ENCODE measurements around the gene SCN5A. TPM values are rescaled to one million over a fixed set of nuclear protein-coding genes. Genes with fewer than 3 reads are reported as not detected.

The SCN5A gene
- total and polyA plus RNA-seq, 2 experiments from 2014 or later: not detected

DNA sequence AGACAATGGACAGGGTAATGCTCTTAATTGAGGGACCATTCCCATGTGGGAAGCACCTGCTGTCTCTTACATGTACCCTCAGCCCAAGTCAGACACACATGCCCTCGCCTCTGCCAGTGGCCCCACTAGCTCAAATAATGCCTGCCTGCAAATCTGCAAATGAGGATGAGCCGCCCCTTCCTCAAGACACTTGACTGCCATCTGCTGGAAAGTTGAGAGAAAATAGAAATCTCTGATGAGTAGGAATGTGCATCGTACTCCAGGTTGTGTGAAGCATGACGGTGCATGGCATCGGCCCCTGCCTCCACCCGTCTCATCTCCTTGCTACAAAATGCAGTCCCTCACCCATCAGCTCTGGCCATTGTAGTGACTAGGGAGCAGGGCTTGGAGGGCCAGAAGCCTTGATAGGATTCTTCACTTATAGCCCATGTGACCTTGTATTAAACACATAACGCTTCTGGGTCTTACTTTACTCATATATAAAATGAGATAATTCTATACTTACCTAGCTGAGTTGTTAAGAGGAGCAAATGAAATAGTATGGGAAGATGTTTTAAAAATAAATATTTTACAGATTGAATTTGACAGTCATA, 6.3 kb upstream of the SCN5A start:
- Histone ChIP-seq H3K9ac (no peak overlapping the region), H4K20me1 (ENCODE audit: insufficient read depth) (no peaks in the 10 kb centered on the region), H3K4me3 (no peak overlapping the region), H3K4me2 (ENCODE audit: unreplicated experiment) (no peak overlapping the region), H3K79me2 (ENCODE audit: insufficient read depth) (no peaks in the 10 kb centered on the region), H3K9me2 (ENCODE audit: insufficient read depth) (no peaks in the 10 kb centered on the region), H3K4me1 (ENCODE audit: insufficient read depth) (no peaks in the 10 kb centered on the region), H3K36me3 (ENCODE audit: low read depth) (no peaks in the 10 kb centered on the region), H3K27me3 (replicated peaks; ENCODE audit: insufficient read depth) (peaks cover 55% of the 10 kb centered on the region), H3K27ac (no peak overlapping the region), H3K9me3 (ENCODE audit: low read depth) (no peaks in the 10 kb centered on the region), H3F3A (ENCODE audit: insufficient read depth) (no peaks in the 10 kb centered on the region), H2AFZ (no peak overlapping the region)
- DNase-seq: peak; percentile 51
- TF ChIP-seq EZH2 (IDR thresholded peaks at IDR 0.05; ENCODE audit: insufficient read depth, poor library complexity, severe bottlenecking): no peak
- TF ChIP-seq EZH2phosphoT487 (IDR thresholded peaks at IDR 0.05; ENCODE audit: insufficient read depth, low read depth): no peak
- in situ Hi-C loops (cut with MboI): loop anchor here (10.0 kb wide), 1 partner anchor 131 kb away; no protein-coding TSS in a partner anchor
- 10 to 13% methylated on average over 7 of the region's 7 CpGs for WGBS, 2 experiments (ENCODE audit: low coverage in 1 of 2, low lambda C conversion rate in 2 of 2, missing lambda C conversion rate in 2 of 2)

- H2AFZ ChIP-seq: no peak overlapping the region
- no peak overlapping the region for H3K9ac ChIP-seq
- WGBS, 2 experiments (ENCODE audit: low coverage in 1 of 2, low lambda C conversion rate in 2 of 2, missing lambda C conversion rate in 2 of 2): 69 to 78% methylated on average over 7 of the region's 7 CpGs
- no peak overlapping the region for H3K4me3 ChIP-seq
- no peaks in the 10 kb centered on the region for H3F3A ChIP-seq (ENCODE audit: insufficient read depth)
- H3K36me3 ChIP-seq (ENCODE audit: low read depth): no peaks in the 10 kb centered on the region
- peaks cover 55% of the 10 kb centered on the region for H3K27me3 ChIP-seq (replicated peaks; ENCODE audit: insufficient read depth)
- H3K4me2 ChIP-seq (ENCODE audit: unreplicated experiment): no peak overlapping the region
- H4K20me1 ChIP-seq (ENCODE audit: insufficient read depth): no peaks in the 10 kb centered on the region
- in situ Hi-C loops (cut with MboI): loop anchor here (10.0 kb wide), 1 partner anchor 129 kb away; no protein-coding TSS in a partner anchor
- no peak overlapping the region for H3K27ac ChIP-seq
- no peaks in the 10 kb centered on the region for H3K9me3 ChIP-seq (ENCODE audit: low read depth)
- no peak for TF ChIP-seq EZH2phosphoT487 (IDR thresholded peaks at IDR 0.05; ENCODE audit: insufficient read depth, low read depth)
- TF ChIP-seq EZH2 (IDR thresholded peaks at IDR 0.05; ENCODE audit: insufficient read depth, poor library complexity, severe bottlenecking): no peak
- no peaks in the 10 kb centered on the region for H3K4me1 ChIP-seq (ENCODE audit: insufficient read depth)
- H3K9me2 ChIP-seq (ENCODE audit: insufficient read depth): no peaks in the 10 kb centered on the region
- no peak for DNase-seq
- H3K79me2 ChIP-seq (ENCODE audit: insufficient read depth): no peaks in the 10 kb centered on the region
These were observed 4.4 kb upstream of the SCN5A start for GRCh38 chr3:38653685-38654537.

- no peak for TF ChIP-seq EZH2 (IDR thresholded peaks at IDR 0.05; ENCODE audit: insufficient read depth, poor library complexity, severe bottlenecking)
- TF ChIP-seq EZH2phosphoT487 (IDR thresholded peaks at IDR 0.05; ENCODE audit: insufficient read depth, low read depth): no peak
- peaks cover 57% of the 10 kb centered on the region for H3K27me3 ChIP-seq (replicated peaks; ENCODE audit: insufficient read depth)
- in situ Hi-C loops (cut with MboI): loop anchor here (10.0 kb wide), 1 partner anchor 128 kb away; no protein-coding TSS in a partner anchor
- no peaks in the 10 kb centered on the region for H4K20me1 ChIP-seq (ENCODE audit: insufficient read depth)
- no peaks in the 10 kb centered on the region for H3K79me2 ChIP-seq (ENCODE audit: insufficient read depth)
- no peak for DNase-seq
- no peak overlapping the region for H3K4me2 ChIP-seq (ENCODE audit: unreplicated experiment)
- no peaks in the 10 kb centered on the region for H3F3A ChIP-seq (ENCODE audit: insufficient read depth)
- no peak overlapping the region for H3K4me3 ChIP-seq
- H3K9me3 ChIP-seq (ENCODE audit: low read depth): no peaks in the 10 kb centered on the region
- no peaks in the 10 kb centered on the region for H3K36me3 ChIP-seq (ENCODE audit: low read depth)
- H3K9me2 ChIP-seq (ENCODE audit: insufficient read depth): no peaks in the 10 kb centered on the region
- 67 to 72% methylated on average over 1 of the region's 1 CpG for WGBS, 2 experiments (ENCODE audit: low coverage in 1 of 2, low lambda C conversion rate in 2 of 2, missing lambda C conversion rate in 2 of 2)
- no peak overlapping the region for H3K9ac ChIP-seq
- no peaks in the 10 kb centered on the region for H3K4me1 ChIP-seq (ENCODE audit: insufficient read depth)
- H3K27ac ChIP-seq: no peak overlapping the region
- H2AFZ ChIP-seq: no peak overlapping the region
These were observed 3.4 kb upstream of the SCN5A start for GRCh38 chr3:38652934-38653333.

DNA sequence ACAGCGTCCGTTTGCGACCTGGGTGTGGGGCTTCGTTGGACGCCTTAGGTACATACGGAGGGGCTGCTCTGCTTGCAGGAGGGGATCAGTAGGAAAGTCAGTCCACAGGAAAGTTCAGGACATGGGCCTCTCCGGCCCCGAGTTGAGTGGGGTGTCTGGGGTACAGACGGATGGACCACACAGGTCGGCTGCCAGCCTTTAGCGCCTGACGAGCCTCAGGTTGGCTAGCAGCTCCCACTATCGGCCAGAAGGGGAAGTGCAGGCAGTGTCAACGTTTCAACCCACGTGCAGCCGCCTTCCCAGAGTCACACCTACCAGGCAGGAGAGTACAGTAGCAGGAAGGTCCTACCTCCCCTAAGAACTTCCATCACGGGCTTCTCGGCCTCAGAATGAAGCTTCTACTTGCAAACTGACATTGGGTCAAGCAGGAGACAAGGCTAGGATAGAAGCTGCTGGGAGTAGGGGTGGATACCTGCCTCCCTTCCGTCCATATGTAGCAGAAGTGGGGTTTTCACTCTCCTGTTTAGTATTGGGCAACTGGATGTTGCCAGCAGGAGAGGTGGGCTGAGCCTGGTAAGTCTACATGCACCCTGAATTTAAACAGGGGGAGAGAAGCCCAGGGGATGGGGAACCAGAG, 1.8 kb upstream of the SCN5A start:
- Histone ChIP-seq H3K36me3 (ENCODE audit: low read depth) (no peaks in the 10 kb centered on the region), H3K4me2 (ENCODE audit: unreplicated experiment) (no peak overlapping the region), H3K27ac (no peak overlapping the region), H3K9me3 (ENCODE audit: low read depth) (no peaks in the 10 kb centered on the region), H4K20me1 (ENCODE audit: insufficient read depth) (no peaks in the 10 kb centered on the region), H3K4me3 (no peak overlapping the region), H3K27me3 (replicated peaks; ENCODE audit: insufficient read depth) (peaks cover 57% of the 10 kb centered on the region), H3K79me2 (ENCODE audit: insufficient read depth) (no peaks in the 10 kb centered on the region), H3F3A (ENCODE audit: insufficient read depth) (no peaks in the 10 kb centered on the region), H2AFZ (no peak overlapping the region), H3K9ac (no peak overlapping the region), H3K9me2 (ENCODE audit: insufficient read depth) (no peaks in the 10 kb centered on the region), H3K4me1 (ENCODE audit: insufficient read depth) (no peaks in the 10 kb centered on the region)
- DNase-seq: peak; percentile 74
- 7 to 9% methylated on average over 17 to 19 of the region's 19 CpGs for WGBS, 2 experiments (ENCODE audit: low coverage in 1 of 2, low lambda C conversion rate in 2 of 2, missing lambda C conversion rate in 2 of 2)
- TF ChIP-seq EZH2phosphoT487 (IDR thresholded peaks at IDR 0.05; ENCODE audit: insufficient read depth, low read depth) (no peak), EZH2 (IDR thresholded peaks at IDR 0.05; ENCODE audit: insufficient read depth, poor library complexity, severe bottlenecking) (no peak)
- in situ Hi-C loops (cut with MboI): loop anchor here (10.0 kb wide), 1 partner anchor 126 kb away; no protein-coding TSS in a partner anchor

Measured in GM23248 (cell line).